Astrocyte of the spinal cord (primary cell): Measurements from ENCODE around the gene GNB1.

Experiments
- DNase-seq: peaks from one replicate; pipeline ENCODE4 v3.0.0; 2011; ENCODE audit warnings: low read depth, low spot score
- H3K4me3 ChIP-seq: 2 replicates; pipeline ENCODE4 v1.5.1; 2011; ENCODE audit warnings: low read depth, mild to moderate bottlenecking, low read length, moderate library complexity
- in situ Hi-C: cut with HindIII; loops from 2 replicates; pipeline ENCODE4 v1.10.0; 2017; ENCODE audit warnings: low sequenced_read_pairs
- TF ChIP-seq, protein P1 (sequence below): IDR thresholded peaks from 2 replicates; pipeline ENCODE4 v1.5.1; 2012; ENCODE audit warnings: low read depth, mild to moderate bottlenecking, low read length, inconsistent platforms

Gene GNB1

DNA sequence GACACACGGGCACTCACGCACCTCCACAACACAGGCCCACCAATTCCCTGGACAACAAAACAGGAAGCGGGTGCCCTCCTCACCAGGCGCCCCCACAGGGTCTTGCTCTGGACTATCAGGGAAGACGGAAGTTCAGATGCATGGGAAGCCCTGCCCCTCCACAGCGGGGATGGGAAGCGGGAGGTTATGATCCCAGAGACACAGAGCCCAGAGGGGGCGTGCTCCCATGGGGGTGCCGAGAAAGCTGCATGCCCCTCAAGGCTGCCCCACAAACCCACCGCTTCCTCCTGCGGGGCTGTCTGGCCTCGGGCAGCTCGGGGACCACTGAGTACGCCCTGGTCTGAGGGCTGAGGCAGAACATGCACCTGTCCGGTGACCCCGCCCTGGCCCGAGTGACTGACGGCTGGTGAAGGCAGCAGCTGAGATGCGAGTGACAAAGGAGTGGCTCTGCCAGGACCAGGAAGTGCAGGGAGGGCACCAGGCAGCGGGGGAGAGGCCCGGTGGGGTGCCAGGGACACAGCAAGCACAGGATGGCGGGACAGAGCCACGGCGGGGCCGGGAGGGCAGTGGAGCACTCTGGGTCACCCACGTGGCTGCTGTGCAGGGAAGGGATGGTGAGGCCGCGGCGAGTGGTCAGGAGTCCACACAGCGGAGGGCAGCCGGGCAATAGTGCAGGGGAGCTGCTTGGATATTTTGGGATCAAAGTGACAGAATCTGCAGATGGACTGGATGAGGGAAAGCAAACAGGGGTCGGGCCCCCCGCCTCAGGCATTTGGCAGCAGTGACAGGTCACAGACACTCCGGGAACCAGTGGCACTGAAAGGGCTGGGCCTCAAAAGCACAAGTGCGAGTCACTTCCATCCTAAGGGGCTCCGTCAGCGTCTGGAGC lies 131.2 kb downstream of the GNB1 start:
- no peak for DNase-seq
- TF ChIP-seq, protein P1, sequence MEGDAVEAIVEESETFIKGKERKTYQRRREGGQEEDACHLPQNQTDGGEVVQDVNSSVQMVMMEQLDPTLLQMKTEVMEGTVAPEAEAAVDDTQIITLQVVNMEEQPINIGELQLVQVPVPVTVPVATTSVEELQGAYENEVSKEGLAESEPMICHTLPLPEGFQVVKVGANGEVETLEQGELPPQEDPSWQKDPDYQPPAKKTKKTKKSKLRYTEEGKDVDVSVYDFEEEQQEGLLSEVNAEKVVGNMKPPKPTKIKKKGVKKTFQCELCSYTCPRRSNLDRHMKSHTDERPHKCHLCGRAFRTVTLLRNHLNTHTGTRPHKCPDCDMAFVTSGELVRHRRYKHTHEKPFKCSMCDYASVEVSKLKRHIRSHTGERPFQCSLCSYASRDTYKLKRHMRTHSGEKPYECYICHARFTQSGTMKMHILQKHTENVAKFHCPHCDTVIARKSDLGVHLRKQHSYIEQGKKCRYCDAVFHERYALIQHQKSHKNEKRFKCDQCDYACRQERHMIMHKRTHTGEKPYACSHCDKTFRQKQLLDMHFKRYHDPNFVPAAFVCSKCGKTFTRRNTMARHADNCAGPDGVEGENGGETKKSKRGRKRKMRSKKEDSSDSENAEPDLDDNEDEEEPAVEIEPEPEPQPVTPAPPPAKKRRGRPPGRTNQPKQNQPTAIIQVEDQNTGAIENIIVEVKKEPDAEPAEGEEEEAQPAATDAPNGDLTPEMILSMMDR: no peak
- in situ Hi-C loops: no loop called here
- no peak overlapping the region for H3K4me3 ChIP-seq

DNA sequence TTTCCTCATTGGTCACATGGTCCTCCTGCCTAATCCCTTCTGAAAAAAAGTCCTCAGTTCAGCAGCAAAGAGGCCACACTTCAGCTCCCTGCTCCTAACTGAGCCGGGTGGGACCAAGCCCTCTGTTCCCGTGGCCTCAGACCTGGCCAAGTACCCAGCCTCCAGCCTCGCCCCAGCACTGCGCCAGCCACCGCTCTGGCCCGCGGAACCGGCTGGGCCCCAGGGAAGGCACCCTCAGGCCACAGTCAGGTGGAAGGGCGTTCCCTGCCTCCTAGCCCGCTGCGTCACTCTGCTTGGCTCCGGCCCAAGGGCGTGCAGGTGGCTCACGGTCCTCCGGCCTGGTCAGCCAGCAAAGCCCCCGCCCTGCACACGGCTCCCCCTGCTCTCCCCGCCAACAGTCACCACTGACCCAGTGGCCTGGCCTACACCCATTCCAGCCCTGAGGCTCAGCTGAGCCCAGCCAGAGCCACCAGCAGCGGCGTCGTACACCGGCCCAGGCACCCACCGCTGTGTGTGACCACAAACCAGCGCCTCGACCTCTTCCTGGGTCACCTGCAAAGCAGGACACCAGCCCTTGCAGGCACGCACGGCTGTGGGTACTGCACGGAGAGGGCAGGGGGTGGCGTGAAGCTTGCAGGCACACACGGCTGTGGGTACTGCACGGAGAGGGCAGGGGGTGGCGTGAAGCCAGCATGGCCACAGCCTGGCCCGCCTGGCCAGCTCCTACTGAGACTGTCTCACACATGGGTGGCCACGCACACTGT lies 132.0 kb downstream of the GNB1 start:
- TF ChIP-seq, protein P1: no peak
- DNase-seq: no peak
- H3K4me3 ChIP-seq: no peak overlapping the region
- in situ Hi-C loops: no loop called here

DNA sequence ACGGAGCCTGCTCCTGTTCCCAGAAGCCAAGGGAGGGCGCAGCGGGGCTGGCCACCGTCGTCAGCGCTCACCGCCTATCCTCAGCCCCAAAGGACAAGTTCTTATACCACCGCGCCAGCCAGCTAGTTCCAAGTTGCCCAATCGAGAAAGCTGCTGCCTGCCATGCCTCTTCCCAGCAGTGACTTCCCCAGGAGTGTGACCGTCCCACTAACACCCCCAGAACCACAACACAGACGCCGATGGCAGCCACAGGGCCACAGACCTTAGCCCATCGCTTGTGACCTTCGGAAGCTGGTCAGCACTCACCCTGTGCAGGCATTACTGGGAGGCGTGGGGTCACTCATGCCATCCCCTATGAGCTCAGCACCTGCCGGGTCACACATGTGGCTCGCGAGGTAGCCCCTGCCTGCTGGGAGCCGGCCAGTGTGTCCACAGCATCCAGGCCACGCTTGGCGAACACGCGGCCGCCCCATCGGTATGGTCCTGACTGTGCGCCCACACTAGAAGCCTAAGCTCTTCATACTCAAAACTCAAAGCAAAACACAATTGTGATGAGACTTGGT lies 132.7 kb downstream of the GNB1 start:
- TF ChIP-seq, protein P1: no peak
- no peak overlapping the region for H3K4me3 ChIP-seq
- in situ Hi-C loops: no loop called here
- DNase-seq: no peak

DNA sequence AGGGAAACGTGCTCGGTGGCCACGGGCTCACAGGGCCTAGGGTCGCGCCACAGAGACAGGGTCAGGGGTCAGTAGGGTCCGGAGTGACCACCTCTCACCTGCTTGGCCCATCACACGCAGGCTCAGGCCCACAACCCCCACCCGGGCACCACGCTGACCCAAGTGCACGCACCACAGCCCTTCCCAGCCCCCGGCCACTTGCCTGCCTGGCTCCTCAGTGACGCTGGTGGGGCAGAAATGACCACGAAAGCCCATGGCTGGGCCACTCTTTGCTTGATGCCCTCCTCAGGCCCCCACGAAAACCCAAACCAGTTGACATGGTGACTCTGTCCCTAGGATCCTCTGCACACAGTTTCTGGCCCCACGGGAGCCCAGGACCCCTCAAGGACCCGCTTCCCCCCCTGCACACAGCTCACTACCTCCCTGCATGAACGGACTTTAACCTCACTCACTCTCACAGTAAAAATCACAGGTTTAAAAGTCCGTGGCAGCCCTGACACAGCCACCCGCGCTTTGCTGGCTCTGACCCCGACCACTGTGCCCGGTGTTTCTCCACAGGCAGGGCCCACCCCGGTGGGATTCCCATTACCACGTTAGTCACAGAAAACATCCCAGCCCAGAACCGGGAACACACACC lies 133.3 kb downstream of the GNB1 start:
- no peak overlapping the region for H3K4me3 ChIP-seq
- TF ChIP-seq, protein P1: no peak
- in situ Hi-C loops: no loop called here
- no peak for DNase-seq

DNA sequence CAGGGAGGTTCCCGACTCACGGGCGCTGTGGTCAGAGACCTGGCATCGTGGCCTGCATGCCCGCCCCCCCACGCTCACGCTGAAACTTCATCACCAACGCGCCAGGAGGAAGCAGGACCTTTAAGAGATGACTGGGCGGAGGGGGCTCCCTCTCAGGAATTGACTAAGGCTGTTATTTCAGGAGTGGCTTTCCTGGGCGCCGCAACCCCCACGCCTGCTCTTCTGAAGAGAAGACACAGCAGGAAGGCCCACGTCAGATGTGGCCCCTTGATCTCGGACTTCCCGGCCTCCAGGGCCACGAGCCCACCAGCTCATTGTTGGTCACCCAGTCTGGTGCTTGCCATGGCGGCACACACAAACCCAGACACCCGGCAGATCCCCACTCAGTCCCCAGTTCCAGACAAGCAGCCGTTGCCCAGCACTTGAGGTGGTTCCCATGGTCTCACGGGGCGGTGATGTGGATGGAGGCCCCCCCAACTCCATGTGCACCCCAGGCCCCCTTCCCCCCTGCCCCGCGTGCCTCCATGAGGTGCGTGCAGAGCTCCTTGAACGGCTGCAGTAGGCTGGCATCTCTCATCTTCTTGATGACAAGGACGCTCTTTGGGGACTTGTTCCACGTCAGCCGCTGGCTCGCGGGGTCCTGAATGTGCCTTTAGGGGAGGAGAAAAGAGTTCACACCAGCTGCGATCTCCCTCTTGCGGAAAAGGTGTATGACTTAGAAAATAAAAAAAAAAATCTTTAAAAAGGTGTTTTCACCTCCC lies 134.0 kb downstream of the GNB1 start:
- in situ Hi-C loops: no loop called here
- TF ChIP-seq, protein P1: no peak
- no peak overlapping the region for H3K4me3 ChIP-seq
- DNase-seq: no peak
